HFFc6 (cell line): ENCODE measurements around the gene SMIM33. TPM values are rescaled to one million over a fixed set of nuclear protein-coding genes. Genes with fewer than 3 reads are reported as not detected.
"Not testable (repeated sequence)": the region's sequence is repeated elsewhere in the genome, so short reads cannot be mapped to it uniquely, and the experiment has no call there.

Experiments
- DNase-seq: peaks from one replicate; pipeline ENCODE4 v3.0.0-alpha.2; 2018
- H3K27ac Mint-ChIP-seq: 2 replicates; pipeline ENCODE4 v1.8.0; 2020; ENCODE audit warnings: mild to moderate bottlenecking, mixed read lengths
- H3K27me3 Mint-ChIP-seq: 2 replicates; pipeline ENCODE4 v1.8.0; 2021; ENCODE audit warnings: mild to moderate bottlenecking, moderate library complexity, mixed read lengths; ENCODE audit not compliant: insufficient read depth
- H3K36me3 Mint-ChIP-seq: 2 replicates; pipeline ENCODE4 v1.8.0; 2021; ENCODE audit warnings: low read depth, mixed read lengths
- H3K4me1 Mint-ChIP-seq: 2 replicates; pipeline ENCODE4 v1.8.0; 2020; ENCODE audit warnings: low read depth, mixed read lengths
- H3K4me3 Mint-ChIP-seq: 2 replicates; pipeline ENCODE4 v1.8.0; 2020; ENCODE audit warnings: mild to moderate bottlenecking, moderate library complexity, mixed read lengths
- H3K9me3 Mint-ChIP-seq: 2 replicates; pipeline ENCODE4 v1.8.0; 2020; ENCODE audit warnings: mild to moderate bottlenecking, mixed read lengths
- total RNA-seq, 6 experiments: library from RNA; stranded (reverse); fragmentation: NEBNext Ultra II Directional; extraction: Animal tissue kit (Norgen Biotek cat#: 25700); gene quantifications; 2 replicates in 1 of 6; 3 replicates in 5 of 6; pipeline ENCODE4 v1.2.3, GENCODE V29; 2021
- TF ChIP-seq, protein P1 (sequence below): fragments of 200-600 bp; sonication (generic); IDR thresholded peaks from 2 replicates; pipeline ENCODE4 v1.5.0; 2021; ENCODE audit warnings: antibody characterized with exemption, mild to moderate bottlenecking

The SMIM33 gene
- total RNA-seq, 6 experiments from 2014 or later = not detected

DNA sequence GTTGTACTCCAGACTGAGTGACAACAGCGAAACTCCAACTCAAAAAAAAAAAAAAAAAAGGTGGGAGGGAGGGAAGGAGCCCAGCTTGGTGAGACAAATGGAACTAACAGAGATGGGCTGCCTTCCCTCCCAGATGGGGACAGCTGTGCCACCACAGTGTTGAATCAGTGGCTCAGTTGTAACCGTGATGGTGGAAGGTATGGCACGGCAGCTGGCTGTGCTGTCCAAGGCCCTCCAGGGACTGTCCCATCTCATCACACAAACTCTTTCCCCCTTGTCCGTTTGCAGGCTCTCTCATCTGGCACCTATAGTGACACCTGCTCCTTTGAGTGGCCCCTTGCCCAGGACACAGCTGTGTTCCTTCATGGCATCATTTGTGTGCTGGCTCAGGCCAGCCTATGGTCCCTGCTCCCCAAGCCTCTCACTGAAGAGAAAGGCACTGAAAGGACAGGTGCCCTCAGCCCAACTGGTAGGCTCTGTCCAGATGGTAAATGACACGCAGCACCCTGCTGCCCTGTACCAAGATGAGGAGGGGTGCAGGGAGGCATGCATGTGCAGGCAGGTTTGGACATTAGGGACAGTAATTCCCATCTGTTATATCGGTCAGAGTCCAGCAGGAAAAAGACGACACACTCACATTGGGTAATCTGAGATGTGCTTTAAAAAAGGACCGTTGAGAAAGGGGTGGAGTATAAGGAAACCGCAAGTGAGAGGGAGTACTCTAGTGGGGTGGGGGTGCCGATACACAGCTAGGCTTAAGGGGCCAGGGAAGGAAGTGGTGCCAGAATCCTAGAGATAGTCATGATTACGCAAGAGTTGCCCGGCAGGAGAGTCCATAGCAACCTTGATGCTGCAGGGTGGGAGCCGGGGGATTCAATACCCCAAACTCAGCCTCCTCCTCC lies 4.3 kb downstream of the SMIM33 start:
- H3K9me3 Mint-ChIP-seq = no peaks in the 10 kb centered on the region
- peak; percentile 43 for DNase-seq
- TF ChIP-seq, protein P1, sequence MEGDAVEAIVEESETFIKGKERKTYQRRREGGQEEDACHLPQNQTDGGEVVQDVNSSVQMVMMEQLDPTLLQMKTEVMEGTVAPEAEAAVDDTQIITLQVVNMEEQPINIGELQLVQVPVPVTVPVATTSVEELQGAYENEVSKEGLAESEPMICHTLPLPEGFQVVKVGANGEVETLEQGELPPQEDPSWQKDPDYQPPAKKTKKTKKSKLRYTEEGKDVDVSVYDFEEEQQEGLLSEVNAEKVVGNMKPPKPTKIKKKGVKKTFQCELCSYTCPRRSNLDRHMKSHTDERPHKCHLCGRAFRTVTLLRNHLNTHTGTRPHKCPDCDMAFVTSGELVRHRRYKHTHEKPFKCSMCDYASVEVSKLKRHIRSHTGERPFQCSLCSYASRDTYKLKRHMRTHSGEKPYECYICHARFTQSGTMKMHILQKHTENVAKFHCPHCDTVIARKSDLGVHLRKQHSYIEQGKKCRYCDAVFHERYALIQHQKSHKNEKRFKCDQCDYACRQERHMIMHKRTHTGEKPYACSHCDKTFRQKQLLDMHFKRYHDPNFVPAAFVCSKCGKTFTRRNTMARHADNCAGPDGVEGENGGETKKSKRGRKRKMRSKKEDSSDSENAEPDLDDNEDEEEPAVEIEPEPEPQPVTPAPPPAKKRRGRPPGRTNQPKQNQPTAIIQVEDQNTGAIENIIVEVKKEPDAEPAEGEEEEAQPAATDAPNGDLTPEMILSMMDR = no peak
- 0 out of 2 replicates have a peak overlapping the region, but pooled peaks have one; percentile 10 for H3K4me3 Mint-ChIP-seq
- peaks cover 27% of the 10 kb centered on the region for H3K4me1 Mint-ChIP-seq
- peaks cover 17% of the 10 kb centered on the region for H3K36me3 Mint-ChIP-seq
- peaks cover 2% of the 10 kb centered on the region for H3K27me3 Mint-ChIP-seq
- peak overlapping the region; percentile 65; the same call in 1 of the 2 replicates for H3K27ac Mint-ChIP-seq

DNA sequence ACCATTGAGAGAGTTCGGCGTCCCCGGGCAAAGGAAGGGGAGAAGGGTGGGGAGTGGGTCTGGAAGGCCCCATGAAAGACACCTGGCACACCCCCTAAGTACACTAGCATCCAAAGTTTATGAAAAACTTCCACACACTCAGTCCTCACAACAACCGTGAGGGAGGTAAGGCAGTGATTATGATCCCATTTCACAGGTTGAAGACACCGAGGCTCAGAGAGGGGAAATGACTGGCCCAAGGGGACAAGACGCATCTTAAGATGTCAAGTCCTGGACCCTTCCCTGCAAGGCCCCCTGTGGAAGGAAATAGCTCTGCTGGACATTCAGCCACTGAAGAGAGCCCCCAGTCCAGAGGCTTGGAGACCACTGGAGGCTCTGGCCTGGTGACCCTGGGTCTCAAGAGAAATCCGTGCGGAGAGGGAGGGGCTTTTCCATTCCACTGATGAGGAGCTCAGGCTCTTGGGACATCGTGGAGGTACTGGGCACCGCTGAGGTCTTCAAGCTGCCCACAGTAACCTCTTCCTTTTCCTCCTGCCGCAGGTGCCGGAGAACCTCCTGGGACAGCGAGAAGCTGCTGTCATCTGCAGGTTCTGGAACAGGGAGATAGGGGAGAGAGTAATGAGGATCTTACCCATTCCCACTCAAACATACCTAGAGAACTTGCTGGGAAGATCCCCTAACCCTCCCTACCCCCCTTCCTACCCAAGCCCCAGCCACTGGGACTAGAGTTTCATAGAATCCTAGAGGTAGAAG lies 5.2 kb downstream of the SMIM33 start:
- H3K4me1 Mint-ChIP-seq = peaks cover 35% of the 10 kb centered on the region

DNA sequence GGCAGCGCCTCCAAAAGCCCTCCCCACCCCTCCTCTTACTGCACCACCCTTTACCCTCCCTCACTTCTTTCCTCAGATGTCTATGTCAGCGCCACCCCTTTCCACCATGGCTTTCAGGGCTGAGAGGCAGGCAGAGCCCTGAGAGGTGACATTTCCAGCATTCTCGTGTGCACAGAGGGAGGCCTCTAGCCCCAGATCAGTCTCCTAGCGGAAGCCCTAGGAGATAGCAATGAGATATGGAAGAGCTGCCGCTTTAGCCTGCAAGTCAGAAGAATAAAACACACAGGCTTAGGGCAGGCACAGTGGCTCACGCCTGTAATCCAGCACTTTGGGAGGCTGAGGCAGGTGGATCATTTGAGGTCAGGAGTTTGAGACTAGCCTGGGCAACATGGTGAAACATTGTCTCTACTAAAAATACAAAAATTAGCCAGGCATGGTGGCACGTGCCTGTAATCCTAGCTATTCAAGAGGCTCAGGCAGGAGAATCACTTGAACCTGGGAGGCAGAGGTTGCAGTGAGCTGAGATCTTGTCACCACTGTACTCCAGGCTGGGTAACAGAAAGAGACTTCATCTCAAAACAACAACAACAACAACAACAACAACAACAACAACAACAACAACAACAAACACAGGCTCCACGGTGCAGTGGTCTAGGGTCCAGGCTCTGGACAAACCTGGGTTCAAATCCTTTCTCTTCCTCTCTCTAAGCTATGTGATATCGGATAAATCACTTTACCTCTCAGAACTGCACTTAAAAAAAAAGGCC lies 8.0 kb downstream of the SMIM33 start:
- Mint-ChIP-seq H3K36me3 (peaks cover 25% of the 10 kb centered on the region), H3K4me1 (peaks cover 40% of the 10 kb centered on the region)
- not testable (repeated sequence) for DNase-seq, H3K27ac Mint-ChIP-seq, H3K9me3 Mint-ChIP-seq, H3K4me3 Mint-ChIP-seq, H3K27me3 Mint-ChIP-seq

More for the DNA sequence above, 5.2 kb downstream of the SMIM33 start:
- no peak overlapping the region for H3K4me3 Mint-ChIP-seq
- H3K27ac Mint-ChIP-seq = peak overlapping the region; percentile 65; the same call in 1 of the 2 replicates
- DNase-seq = no peak
- TF ChIP-seq, protein P1 = no peak
- peaks cover 25% of the 10 kb centered on the region for H3K36me3 Mint-ChIP-seq
- no peaks in the 10 kb centered on the region for H3K9me3 Mint-ChIP-seq
- peaks cover 2% of the 10 kb centered on the region for H3K27me3 Mint-ChIP-seq

DNA sequence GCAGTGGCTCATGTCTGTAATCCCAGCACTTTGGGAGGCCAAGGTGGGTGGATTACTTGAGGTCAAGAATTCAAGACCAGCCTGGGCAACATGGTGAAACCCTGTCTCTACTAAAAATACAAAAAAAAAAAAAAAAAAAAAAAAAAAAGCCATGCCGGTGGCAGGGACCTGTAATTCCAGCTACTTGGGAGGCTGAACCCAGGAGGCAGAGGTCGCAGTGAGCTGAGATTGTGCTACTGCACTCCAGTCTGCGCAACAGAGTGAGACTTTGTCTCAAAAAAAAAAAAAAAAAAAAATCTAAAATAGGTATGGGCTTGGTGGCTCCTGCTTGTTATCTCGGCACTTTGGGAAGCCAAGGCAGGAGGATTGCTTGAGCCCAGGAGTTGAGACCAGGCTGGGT lies 8.9 kb downstream of the SMIM33 start:
- not testable (repeated sequence) for H3K27me3 Mint-ChIP-seq, H3K4me3 Mint-ChIP-seq, H3K27ac Mint-ChIP-seq, DNase-seq, H3K9me3 Mint-ChIP-seq
- H3K36me3 Mint-ChIP-seq = peaks cover 25% of the 10 kb centered on the region
- H3K4me1 Mint-ChIP-seq = peaks cover 35% of the 10 kb centered on the region

DNA sequence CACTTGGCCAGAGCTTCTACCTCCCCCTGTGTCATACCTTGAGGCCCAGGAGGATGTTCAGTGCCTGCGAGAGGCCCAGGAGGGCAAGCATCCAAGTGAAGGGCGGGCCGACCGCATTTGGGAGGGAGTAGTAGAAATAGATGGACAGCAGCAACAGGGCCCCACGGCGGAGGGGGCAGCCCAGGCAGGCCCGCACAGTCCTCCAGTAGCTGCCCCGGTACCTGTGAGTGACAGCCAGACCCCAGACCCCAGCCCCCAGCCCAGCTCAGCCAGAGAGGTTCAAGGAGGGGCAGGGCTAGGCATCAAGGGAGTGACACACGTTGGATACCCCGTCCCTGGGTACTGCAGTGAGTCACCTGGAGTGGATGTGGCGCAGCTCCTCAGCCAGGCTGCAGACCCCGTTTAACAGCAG lies 10.3 kb downstream of the SMIM33 start:
- peaks cover 12% of the 10 kb centered on the region for H3K36me3 Mint-ChIP-seq
- H3K9me3 Mint-ChIP-seq = no peaks in the 10 kb centered on the region
- no peak for DNase-seq
- TF ChIP-seq, protein P1 = no peak
- peak overlapping the region; percentile 88 for H3K4me3 Mint-ChIP-seq
- H3K4me1 Mint-ChIP-seq = peaks cover 30% of the 10 kb centered on the region
- H3K27me3 Mint-ChIP-seq = peaks cover 2% of the 10 kb centered on the region
- H3K27ac Mint-ChIP-seq = peak overlapping the region; percentile 99

DNA sequence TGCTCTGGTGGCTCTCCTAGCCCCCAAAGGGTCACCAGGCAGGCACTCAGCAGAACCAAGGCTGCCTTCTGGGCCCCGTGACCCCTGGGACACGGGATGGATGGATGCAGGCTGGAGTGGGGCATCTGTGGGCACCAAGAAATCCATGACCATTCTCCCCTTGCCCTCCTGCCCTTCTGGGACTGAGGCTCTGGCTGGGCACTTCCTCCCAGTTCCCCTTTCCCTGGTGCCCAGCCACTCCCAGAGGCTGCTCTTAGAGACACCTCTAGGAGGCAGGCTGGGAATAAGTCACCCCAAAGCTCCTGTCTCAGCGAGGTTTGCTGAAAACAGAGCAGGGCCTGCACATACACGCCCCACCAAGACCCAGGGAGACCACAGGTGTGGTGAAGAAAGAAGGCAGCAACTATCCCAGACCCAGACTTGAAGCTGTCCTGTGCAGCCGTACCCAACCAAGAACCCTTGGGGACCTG lies 10.8 kb downstream of the SMIM33 start:
- peaks cover 2% of the 10 kb centered on the region for H3K27me3 Mint-ChIP-seq
- no peaks in the 10 kb centered on the region for H3K9me3 Mint-ChIP-seq
- H3K27ac Mint-ChIP-seq = peak overlapping the region; percentile 99
- DNase-seq = peak; percentile 53
- TF ChIP-seq, protein P1 = peak; percentile 69
- H3K4me3 Mint-ChIP-seq = peak overlapping the region; percentile 88
- H3K4me1 Mint-ChIP-seq = peaks cover 30% of the 10 kb centered on the region
- peaks cover 12% of the 10 kb centered on the region for H3K36me3 Mint-ChIP-seq
